GM19455 (cell line): Measurements from ENCODE around the gene C3AR1.

Experiments used
- ATAC-seq: cut with Tn5 transposase; IDR thresholded peaks from one replicate; pipeline ENCODE4 v1.9.1; 2021; ENCODE audit not compliant: unreplicated experiment

Gene C3AR1

GRCh38 chr12:8058506-8058905 lies 7.7 kb downstream of the C3AR1 start:
- ATAC-seq = no peak

GRCh38 chr12:8057839-8058238 lies 8.3 kb downstream of the C3AR1 start:
- ATAC-seq = no peak

GRCh38 chr12:8057306-8057705 lies 8.9 kb downstream of the C3AR1 start:
- no peak for ATAC-seq

GRCh38 chr12:8054816-8055215 lies 11.3 kb downstream of the C3AR1 start:
- ATAC-seq = no peak

GRCh38 chr12:8052679-8053078 lies 13.5 kb downstream of the C3AR1 start:
- ATAC-seq = no peak

- ATAC-seq = no peak
Measured at GRCh38 chr12:8050600-8051250, 15.4 kb downstream of the C3AR1 start.

- ATAC-seq = no peak
Measured at GRCh38 chr12:8048906-8049305, 17.3 kb downstream of the C3AR1 start.

GRCh38 chr12:8047842-8048241 lies 18.3 kb downstream of the C3AR1 start:
- ATAC-seq = no peak

- no peak for ATAC-seq
Measured at GRCh38 chr12:8045952-8046944, 19.9 kb downstream of the C3AR1 start.

- no peak for ATAC-seq
Measured at GRCh38 chr12:8040791-8041190, 25.4 kb downstream of the C3AR1 start.

GRCh38 chr12:8038659-8039114 lies 27.5 kb downstream of the C3AR1 start:
- ATAC-seq = no peak

- ATAC-seq = no peak
Measured at GRCh38 chr12:8037947-8038346, 28.2 kb downstream of the C3AR1 start.

- ATAC-seq = no peak
Measured at GRCh38 chr12:8037046-8037663, 29.0 kb downstream of the C3AR1 start.

- no peak for ATAC-seq
Measured at GRCh38 chr12:8036346-8036745, 29.8 kb downstream of the C3AR1 start.

- ATAC-seq = no peak
Measured at GRCh38 chr12:8035440-8036010, 30.6 kb downstream of the C3AR1 start.

GRCh38 chr12:8034802-8035201 lies 31.4 kb downstream of the C3AR1 start:
- ATAC-seq = no peak

- ATAC-seq = peak; percentile 26
Measured at GRCh38 chr12:8033153-8034044, 32.8 kb downstream of the C3AR1 start.

GRCh38 chr12:8032242-8033152 lies 33.7 kb downstream of the C3AR1 start, which contains the start of gene FOXJ2:
TSS of gene FOXJ2 (plus strand) at chr12:8032716. CDS start at chr12:8039833, 7,117 bp downstream.
- ATAC-seq = peak; percentile 74

GRCh38 chr12:8031872-8032241 lies 34.3 kb downstream of the C3AR1 start:
- ATAC-seq = no peak
